Epithelial cell of proximal tubule (primary cell): Measurements from ENCODE around the gene PRRT1B. TPM values are rescaled to one million over a fixed set of nuclear protein-coding genes. Genes with fewer than 3 reads are reported as not detected.

ENCODE experiments used
- DNase-seq: peaks from one replicate; pipeline ENCODE4 v3.0.0-alpha.2; 2011; ENCODE audit warnings: low read depth
- H3K4me3 ChIP-seq: 2 replicates; pipeline ENCODE4 v1.5.1; 2011; ENCODE audit warnings: low read depth, mild to moderate bottlenecking, low read length
- total RNA-seq: library from RNA; depleted of rRNA; stranded (reverse); fragments of >200 nt; gene quantifications from 2 replicates; pipeline ENCODE4 v1.2.3, GENCODE V29; 2015
- TF ChIP-seq, protein P1 (sequence below): conservative IDR thresholded peaks from 2 replicates; pipeline ENCODE4 v1.5.1; 2012; ENCODE audit warnings: low read depth, mild to moderate bottlenecking, low read length

PRRT1B gene
- total RNA-seq, 1 donor from 2014 or later: not detected

DNA sequence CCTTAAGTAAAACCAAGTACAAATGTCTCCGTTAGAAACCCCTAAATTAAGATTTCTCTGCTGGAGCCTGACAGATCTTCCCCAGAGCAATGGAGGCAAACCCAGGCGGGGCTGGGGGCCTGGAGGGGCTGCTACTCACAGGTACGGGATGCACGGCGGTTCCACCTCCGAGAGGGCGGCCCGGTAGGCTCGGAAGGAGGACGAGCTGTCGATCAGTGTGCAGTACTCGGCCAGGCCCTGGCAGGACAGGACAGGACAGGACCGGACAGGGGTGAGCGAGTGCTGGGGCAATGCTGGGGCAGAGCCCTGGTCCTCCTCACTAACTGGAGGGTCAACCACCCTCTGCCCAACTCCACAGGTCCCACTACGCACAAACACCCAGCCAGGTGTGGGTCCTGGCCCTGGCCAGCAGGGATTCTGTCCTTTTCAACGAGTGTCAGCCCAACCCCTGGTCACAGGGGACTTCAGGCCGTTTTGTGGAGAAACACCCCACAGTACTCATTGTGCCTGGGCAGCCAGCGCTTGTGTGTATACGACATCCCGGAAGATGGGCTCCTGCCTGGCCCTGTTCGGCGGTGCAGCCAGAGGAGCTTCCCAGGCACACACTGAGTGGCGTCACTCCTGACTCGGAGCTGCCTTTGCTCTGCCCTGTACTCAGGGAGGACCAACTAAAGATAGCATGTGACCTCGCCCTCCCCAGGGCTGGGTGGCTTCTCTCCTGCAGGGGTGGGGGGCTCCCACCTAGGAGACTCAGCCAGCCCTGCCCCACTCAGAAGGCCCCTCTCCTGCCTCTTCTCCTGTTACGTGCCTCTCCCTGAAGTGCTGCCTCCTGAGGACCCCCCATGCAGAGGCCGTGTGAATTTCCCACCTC lies 37.4 kb downstream of the PRRT1B start:
- no peak overlapping the region for H3K4me3 ChIP-seq
- DNase-seq: no peak
- TF ChIP-seq, protein P1, sequence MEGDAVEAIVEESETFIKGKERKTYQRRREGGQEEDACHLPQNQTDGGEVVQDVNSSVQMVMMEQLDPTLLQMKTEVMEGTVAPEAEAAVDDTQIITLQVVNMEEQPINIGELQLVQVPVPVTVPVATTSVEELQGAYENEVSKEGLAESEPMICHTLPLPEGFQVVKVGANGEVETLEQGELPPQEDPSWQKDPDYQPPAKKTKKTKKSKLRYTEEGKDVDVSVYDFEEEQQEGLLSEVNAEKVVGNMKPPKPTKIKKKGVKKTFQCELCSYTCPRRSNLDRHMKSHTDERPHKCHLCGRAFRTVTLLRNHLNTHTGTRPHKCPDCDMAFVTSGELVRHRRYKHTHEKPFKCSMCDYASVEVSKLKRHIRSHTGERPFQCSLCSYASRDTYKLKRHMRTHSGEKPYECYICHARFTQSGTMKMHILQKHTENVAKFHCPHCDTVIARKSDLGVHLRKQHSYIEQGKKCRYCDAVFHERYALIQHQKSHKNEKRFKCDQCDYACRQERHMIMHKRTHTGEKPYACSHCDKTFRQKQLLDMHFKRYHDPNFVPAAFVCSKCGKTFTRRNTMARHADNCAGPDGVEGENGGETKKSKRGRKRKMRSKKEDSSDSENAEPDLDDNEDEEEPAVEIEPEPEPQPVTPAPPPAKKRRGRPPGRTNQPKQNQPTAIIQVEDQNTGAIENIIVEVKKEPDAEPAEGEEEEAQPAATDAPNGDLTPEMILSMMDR: no peak

DNA sequence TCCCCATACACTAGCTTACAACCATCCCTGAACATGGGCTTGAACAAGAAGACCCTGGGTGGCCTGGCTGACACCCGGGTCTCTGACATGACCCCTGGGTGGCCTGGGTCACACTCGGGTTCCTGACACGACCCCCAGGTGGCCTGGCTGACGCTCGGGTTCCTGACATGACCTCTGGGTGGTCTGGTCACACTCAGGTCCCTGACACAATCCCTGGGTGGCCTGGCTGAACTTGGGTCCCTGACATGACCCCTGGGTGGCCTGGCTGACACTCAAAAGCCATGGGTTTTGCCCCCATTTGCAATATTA lies 38.0 kb downstream of the PRRT1B start:
- H3K4me3 ChIP-seq: no peak overlapping the region
- TF ChIP-seq, protein P1: no peak
- DNase-seq: no peak

DNA sequence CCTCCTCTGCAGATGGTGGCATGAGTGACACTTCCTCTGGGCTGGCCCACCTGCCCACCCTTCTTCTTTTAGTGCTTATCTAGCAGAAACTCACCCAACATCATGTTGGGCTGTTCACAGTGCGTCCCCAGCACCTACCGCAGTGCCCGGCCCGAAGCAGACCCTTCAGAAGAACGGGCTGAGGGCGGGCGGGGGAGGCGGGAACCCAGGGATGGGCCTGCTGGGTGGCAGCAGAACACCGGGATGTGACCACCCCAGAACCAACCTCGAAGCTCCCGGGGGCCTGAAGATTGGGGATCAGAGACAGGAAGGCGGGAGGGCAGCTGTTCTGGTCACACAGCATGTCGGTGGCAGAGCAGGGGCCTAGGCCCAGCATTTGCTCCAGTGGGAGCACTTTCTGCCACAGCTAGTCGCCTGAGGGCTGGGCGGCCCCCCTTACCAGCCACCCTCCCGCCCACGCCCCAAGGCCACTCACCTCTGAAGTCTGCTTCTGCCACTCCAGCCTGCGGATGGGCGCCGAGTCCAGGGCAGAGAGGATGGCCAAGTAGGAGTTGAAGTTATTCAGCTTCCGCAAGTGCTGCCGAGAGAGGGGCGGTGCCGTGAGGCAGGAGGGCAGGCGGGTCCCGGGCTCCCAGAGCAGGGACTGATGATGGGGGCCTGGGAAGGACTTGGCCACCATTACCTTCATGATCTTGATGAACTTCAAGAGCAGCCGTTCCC lies 38.7 kb downstream of the PRRT1B start:
- H3K4me3 ChIP-seq: no peak overlapping the region
- TF ChIP-seq, protein P1: no peak
- DNase-seq: no peak

DNA sequence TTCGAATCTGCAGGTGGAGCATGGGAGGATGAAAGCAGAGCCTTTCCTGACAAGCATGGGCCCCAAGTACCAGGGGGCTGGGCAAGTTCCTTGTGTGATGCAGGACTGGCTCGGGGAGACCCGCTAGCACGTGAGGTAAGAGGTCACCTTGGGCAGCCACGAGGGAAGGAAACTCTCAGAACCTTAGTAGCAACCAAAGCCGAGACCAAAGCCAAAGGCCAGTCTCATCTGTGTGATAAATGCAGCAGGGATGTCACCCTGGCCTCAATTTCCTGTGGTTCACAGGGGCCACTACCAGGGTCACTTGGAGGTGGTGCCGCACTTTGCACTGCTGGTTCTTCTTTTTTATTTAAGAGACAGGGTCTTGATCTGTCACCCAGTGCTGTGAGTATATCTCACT lies 39.5 kb downstream of the PRRT1B start:
- no peak overlapping the region for H3K4me3 ChIP-seq
- no peak for DNase-seq
- TF ChIP-seq, protein P1: no peak

DNA sequence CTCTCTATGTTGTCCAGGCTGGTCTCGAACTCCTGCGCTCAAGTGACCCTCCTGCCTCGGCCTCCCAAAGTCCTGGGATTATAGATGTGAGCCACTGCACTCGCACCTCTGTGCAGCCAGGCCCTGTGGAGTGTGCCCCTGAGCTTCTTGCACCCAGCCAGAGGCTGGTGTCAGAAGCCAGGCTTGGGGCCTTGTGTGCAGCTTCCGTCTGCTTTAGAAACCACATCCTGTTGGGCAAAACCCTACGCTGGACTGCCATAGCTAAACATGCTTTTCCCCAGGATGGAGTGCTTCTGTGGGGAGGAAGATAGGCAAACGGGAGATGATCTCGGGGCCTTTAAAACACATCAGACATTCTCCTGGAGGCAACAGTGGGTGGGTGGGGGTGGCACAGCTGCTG lies 40.1 kb downstream of the PRRT1B start:
- no peak for DNase-seq
- H3K4me3 ChIP-seq: no peak overlapping the region
- TF ChIP-seq, protein P1: no peak

DNA sequence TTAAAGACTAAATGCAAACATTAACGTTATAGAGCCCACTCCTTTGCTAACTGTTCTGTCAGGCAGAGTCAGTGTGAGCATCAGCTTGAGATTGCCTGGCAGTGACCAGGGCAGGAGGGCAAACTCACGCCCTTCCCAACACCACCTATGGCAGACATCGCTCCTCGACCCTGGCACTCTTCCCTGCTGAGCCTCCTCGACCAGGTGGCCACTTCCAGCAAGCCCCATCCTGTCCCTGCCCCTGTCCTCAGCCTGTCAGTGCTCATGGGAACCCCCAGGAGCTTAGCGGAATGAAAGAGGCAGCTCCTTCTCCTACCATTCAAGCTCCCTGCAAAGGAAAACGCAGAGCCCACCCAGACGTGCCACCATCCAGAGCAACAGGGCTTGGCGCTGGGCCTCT lies 42.0 kb downstream of the PRRT1B start:
- no peak overlapping the region for H3K4me3 ChIP-seq
- TF ChIP-seq, protein P1: no peak
- no peak for DNase-seq
